ENCODE results near the gene TBC1D22A. TPM values are rescaled to one million over a fixed set of nuclear protein-coding genes. Genes with fewer than 3 reads are reported as not detected.

Gene TBC1D22A
- total and polyA plus RNA-seq, 4 donors = 4.1 to 12.4 (median 8.4) TPM

GRCh38 chr22:47057916-47058585, 295.6 kb downstream of the TBC1D22A start:
- no peak overlapping the region for H3K27ac ChIP-seq (ENCODE audit: low read depth in 1 of 2, low read length in 2 of 2)
- no peaks in the 10 kb centered on the region for H3K27me3 ChIP-seq (ENCODE audit: control insufficient read depth in 4 of 4, insufficient read depth in 4 of 4, low read length in 3 of 4)
- 96% methylated on average over 16 of the region's 16 CpGs for WGBS
- DNase-seq (ENCODE audit: low spot score) = no peak
- no peaks in the 10 kb centered on the region for H3K4me1 ChIP-seq (ENCODE audit: control insufficient read depth in 4 of 4, insufficient read depth in 4 of 4, low read length in 3 of 4)
- H3K9ac ChIP-seq (ENCODE audit: low read depth in 1 of 2, low read length in 2 of 2) = no peak overlapping the region
- TF ChIP-seq, protein P1, sequence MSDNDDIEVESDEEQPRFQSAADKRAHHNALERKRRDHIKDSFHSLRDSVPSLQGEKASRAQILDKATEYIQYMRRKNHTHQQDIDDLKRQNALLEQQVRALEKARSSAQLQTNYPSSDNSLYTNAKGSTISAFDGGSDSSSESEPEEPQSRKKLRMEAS (IDR thresholded peaks at IDR 0.05) = no peak
- no peak for TF ChIP-seq RAD21 (IDR thresholded peaks at IDR 0.05)
- no peak for TF ChIP-seq JUND (IDR thresholded peaks at IDR 0.05)
- no peak for TF ChIP-seq EGR1 (IDR thresholded peaks at IDR 0.05; ENCODE audit: low read depth in 2 of 2)
- TF ChIP-seq SP1 (IDR thresholded peaks at IDR 0.05) = no peak
- TF ChIP-seq, protein P2, sequence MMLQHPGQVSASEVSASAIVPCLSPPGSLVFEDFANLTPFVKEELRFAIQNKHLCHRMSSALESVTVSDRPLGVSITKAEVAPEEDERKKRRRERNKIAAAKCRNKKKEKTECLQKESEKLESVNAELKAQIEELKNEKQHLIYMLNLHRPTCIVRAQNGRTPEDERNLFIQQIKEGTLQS (IDR thresholded peaks at IDR 0.05) = no peak
- no peak for TF ChIP-seq HNF4G (IDR thresholded peaks at IDR 0.05)
- TF ChIP-seq YY1 (IDR thresholded peaks at IDR 0.05) = no peak
- TF ChIP-seq REST (IDR thresholded peaks at IDR 0.05) = no peak
- no peak for TF ChIP-seq RXRA (IDR thresholded peaks at IDR 0.05)
- no peak for TF ChIP-seq HNF4A (conservative IDR thresholded peaks at IDR 0.05)
- no peak for TF ChIP-seq FOXA1 (IDR thresholded peaks at IDR 0.05)
- no peak for TF ChIP-seq FOXA2 (IDR thresholded peaks at IDR 0.05)
- no peak for TF ChIP-seq NR2F2 (IDR thresholded peaks at IDR 0.05)
- H3K36me3 ChIP-seq (ENCODE audit: control insufficient read depth in 4 of 4, insufficient read depth in 3 of 4, low read depth in 1 of 4, low read length in 3 of 4) = peaks cover 0 to 13% (median 1%) of the 10 kb centered on the region in 4 donors
- no peak overlapping the region for H3K4me3 ChIP-seq (ENCODE audit: low read depth in 1 of 3, low read length in 3 of 3)
- H3K9me3 ChIP-seq (ENCODE audit: control insufficient read depth in 4 of 4, low read length in 3 of 4) = no peaks in the 10 kb centered on the region

DNA sequence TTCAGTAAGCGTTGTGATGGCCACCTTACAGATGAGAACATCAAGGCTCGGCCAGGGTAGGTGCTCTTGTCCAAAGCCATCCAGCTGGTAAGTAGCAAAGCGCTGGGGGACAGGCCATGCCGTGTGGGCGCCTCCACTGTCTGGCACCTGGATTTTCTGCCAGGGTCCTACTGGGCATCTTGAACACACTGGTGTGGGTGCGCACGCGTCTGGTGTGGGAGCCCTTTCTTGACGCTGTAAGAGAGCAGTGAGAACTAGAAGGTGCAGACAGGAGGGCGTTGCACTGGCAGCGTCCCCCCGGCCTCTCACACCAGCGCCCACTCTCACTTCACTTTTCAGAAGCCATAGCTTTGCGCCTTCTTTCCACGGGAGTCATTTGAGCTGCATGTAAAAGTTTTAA, 296.6 kb downstream of the TBC1D22A start:
- no peaks in the 10 kb centered on the region for H3K4me1 ChIP-seq (ENCODE audit: control insufficient read depth in 4 of 4, insufficient read depth in 4 of 4, low read length in 3 of 4)
- WGBS = 97% methylated on average over 15 of the region's 15 CpGs
- no peak overlapping the region for H3K4me3 ChIP-seq (ENCODE audit: low read depth in 1 of 3, low read length in 3 of 3)
- no peak for DNase-seq (ENCODE audit: low spot score)
- no peak overlapping the region for H3K27ac ChIP-seq (ENCODE audit: low read depth in 1 of 2, low read length in 2 of 2)
- TF ChIP-seq, protein P2 (IDR thresholded peaks at IDR 0.05) = no peak
- no peaks in the 10 kb centered on the region for H3K27me3 ChIP-seq (ENCODE audit: control insufficient read depth in 4 of 4, insufficient read depth in 4 of 4, low read length in 3 of 4)
- H3K9me3 ChIP-seq (ENCODE audit: control insufficient read depth in 4 of 4, low read length in 3 of 4) = no peaks in the 10 kb centered on the region
- peaks cover 0 to 13% (median 1%) of the 10 kb centered on the region in 4 donors for H3K36me3 ChIP-seq (ENCODE audit: control insufficient read depth in 4 of 4, insufficient read depth in 3 of 4, low read depth in 1 of 4, low read length in 3 of 4)
- no peak overlapping the region for H3K9ac ChIP-seq (ENCODE audit: low read depth in 1 of 2, low read length in 2 of 2)

- peaks cover 0 to 11% (median 1%) of the 10 kb centered on the region in 4 donors for H3K36me3 ChIP-seq (ENCODE audit: control insufficient read depth in 4 of 4, insufficient read depth in 3 of 4, low read depth in 1 of 4, low read length in 3 of 4)
- H3K27me3 ChIP-seq (ENCODE audit: control insufficient read depth in 4 of 4, insufficient read depth in 4 of 4, low read length in 3 of 4) = no peaks in the 10 kb centered on the region
- DNase-seq (ENCODE audit: low spot score) = no peak
- no peak overlapping the region for H3K9ac ChIP-seq (ENCODE audit: low read depth in 1 of 2, low read length in 2 of 2)
- no peak overlapping the region for H3K4me3 ChIP-seq (ENCODE audit: low read depth in 1 of 3, low read length in 3 of 3)
- no peaks in the 10 kb centered on the region for H3K4me1 ChIP-seq (ENCODE audit: control insufficient read depth in 4 of 4, insufficient read depth in 4 of 4, low read length in 3 of 4)
- 95% methylated on average over 12 of the region's 12 CpGs for WGBS
- no peaks in the 10 kb centered on the region for H3K9me3 ChIP-seq (ENCODE audit: control insufficient read depth in 4 of 4, low read length in 3 of 4)
- no peak overlapping the region for H3K27ac ChIP-seq (ENCODE audit: low read depth in 1 of 2, low read length in 2 of 2)
- TF ChIP-seq FOXA2 (IDR thresholded peaks at IDR 0.05) (no peak), NR2F2 (IDR thresholded peaks at IDR 0.05) (no peak), ZBTB33 (IDR thresholded peaks at IDR 0.05) (no peak), HNF4G (IDR thresholded peaks at IDR 0.05) (no peak), SP1 (IDR thresholded peaks at IDR 0.05) (no peak), YY1 (IDR thresholded peaks at IDR 0.05) (no peak), GABPA (IDR thresholded peaks at IDR 0.05 in 1 of 2, conservative IDR thresholded peaks at IDR 0.05 in 1 of 2) (no peak), HNF4A (conservative IDR thresholded peaks at IDR 0.05) (no peak), EGR1 (IDR thresholded peaks at IDR 0.05; ENCODE audit: low read depth in 2 of 2) (no peak), TAF1 (conservative IDR thresholded peaks at IDR 0.05) (no peak)
- TF ChIP-seq, protein P2 (IDR thresholded peaks at IDR 0.05) = no peak
Measured at GRCh38 chr22:47059701-47060161, 297.3 kb downstream of the TBC1D22A start.
